ENCODE data around the gene IFT80.

Gene IFT80

DNA sequence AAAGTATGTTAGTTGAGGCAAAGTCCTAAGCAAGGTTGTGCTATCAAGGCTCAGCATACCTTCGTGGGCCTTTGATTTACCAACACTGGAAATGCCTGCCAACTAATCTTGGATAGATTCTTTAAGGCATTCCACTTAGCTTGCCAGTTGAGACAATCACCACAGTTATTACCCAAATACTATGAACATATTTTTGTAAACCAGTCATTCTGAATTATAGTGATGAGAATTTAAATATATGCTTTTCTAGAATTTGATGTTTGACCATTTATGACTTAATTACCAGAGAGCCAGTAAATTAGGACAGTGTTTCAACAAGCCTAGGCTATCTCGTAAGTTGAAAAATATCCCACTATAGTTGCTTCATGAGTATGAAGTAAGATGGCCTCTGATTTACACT lies 35.0 kb upstream of the IFT80 start:
- Histone ChIP-seq H4K20me1 (ENCODE audit: low read depth, low read length) (peaks cover 39% of the 10 kb centered on the region), H3K36me3 (ENCODE audit: low read length) (peaks cover 81% of the 10 kb centered on the region), H3F3A (ENCODE audit: insufficient read depth) (peaks cover 98% of the 10 kb centered on the region), H3K27ac (ENCODE audit: low read depth, low read length) (no peak overlapping the region), H3K4me2 (ENCODE audit: low read depth, low read length, poor library complexity, severe bottlenecking) (no peak overlapping the region), H3K9ac (ENCODE audit: low read length) (no peak overlapping the region), H3K9me2 (replicated peaks; ENCODE audit: insufficient read depth, low read length) (no peaks in the 10 kb centered on the region), H3K27me3 (ENCODE audit: low read length) (no peaks in the 10 kb centered on the region), H3K79me2 (ENCODE audit: insufficient read depth, low read length) (peaks cover 71% of the 10 kb centered on the region), H3K4me3 (ENCODE audit: insufficient read depth, low read length, poor library complexity, severe bottlenecking) (no peak overlapping the region), H3K9me3 (ENCODE audit: insufficient read depth, low read length) (no peaks in the 10 kb centered on the region), H2AFZ (ENCODE audit: low read depth, low read length, severe bottlenecking) (no peak overlapping the region)
- no peak for TF ChIP-seq EZH2phosphoT487 (conservative IDR thresholded peaks at IDR 0.05; ENCODE audit: low read length)
- TF ChIP-seq, protein P1, sequence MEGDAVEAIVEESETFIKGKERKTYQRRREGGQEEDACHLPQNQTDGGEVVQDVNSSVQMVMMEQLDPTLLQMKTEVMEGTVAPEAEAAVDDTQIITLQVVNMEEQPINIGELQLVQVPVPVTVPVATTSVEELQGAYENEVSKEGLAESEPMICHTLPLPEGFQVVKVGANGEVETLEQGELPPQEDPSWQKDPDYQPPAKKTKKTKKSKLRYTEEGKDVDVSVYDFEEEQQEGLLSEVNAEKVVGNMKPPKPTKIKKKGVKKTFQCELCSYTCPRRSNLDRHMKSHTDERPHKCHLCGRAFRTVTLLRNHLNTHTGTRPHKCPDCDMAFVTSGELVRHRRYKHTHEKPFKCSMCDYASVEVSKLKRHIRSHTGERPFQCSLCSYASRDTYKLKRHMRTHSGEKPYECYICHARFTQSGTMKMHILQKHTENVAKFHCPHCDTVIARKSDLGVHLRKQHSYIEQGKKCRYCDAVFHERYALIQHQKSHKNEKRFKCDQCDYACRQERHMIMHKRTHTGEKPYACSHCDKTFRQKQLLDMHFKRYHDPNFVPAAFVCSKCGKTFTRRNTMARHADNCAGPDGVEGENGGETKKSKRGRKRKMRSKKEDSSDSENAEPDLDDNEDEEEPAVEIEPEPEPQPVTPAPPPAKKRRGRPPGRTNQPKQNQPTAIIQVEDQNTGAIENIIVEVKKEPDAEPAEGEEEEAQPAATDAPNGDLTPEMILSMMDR (IDR thresholded peaks at IDR 0.05; ENCODE audit: insufficient read depth, low read length, poor library complexity, severe bottlenecking), result no peak

DNA sequence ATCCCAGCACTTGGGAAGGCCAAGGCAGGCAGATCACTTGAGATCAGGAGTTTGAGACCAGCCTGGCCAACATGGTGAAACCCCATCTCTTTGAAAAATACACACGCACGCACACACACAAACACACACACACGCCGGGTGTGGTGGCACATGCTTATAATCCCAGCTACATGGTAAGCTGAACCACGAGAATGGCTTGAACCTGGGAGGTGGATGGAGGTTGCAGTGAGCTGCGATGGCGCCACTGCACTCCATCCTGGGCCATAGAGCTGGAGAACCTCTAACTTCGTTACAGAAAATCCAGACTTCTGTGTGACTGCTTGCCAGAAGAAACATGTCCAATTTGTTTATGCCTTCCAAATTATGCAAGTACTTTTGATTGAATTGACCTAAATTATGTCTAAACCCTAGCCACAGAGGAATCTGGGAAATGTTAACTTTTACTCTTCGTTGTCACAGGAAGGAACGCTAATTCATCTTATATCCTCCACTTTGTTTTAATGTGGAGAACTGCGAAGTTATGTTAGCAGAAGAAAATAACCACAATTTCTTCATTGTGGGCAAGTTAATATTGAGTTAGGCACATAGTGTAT lies 28.9 kb upstream of the IFT80 start:
- H3F3A ChIP-seq (ENCODE audit: insufficient read depth), result peaks cover 100% of the 10 kb centered on the region
- peaks cover 46% of the 10 kb centered on the region; the same call in 1 of the 2 replicates for H3K79me2 ChIP-seq (ENCODE audit: insufficient read depth, low read length)
- H2AFZ ChIP-seq (ENCODE audit: low read depth, low read length, severe bottlenecking), result no peak overlapping the region
- no peak overlapping the region for H3K9ac ChIP-seq (ENCODE audit: low read length)
- peaks cover 89% of the 10 kb centered on the region for H3K36me3 ChIP-seq (ENCODE audit: low read length)
- H3K9me2 ChIP-seq (replicated peaks; ENCODE audit: insufficient read depth, low read length), result no peaks in the 10 kb centered on the region
- H3K4me3 ChIP-seq (ENCODE audit: insufficient read depth, low read length, poor library complexity, severe bottlenecking), result no peak overlapping the region
- peaks cover 48% of the 10 kb centered on the region for H4K20me1 ChIP-seq (ENCODE audit: low read depth, low read length)
- no peak overlapping the region for H3K27ac ChIP-seq (ENCODE audit: low read depth, low read length)
- H3K4me2 ChIP-seq (ENCODE audit: low read depth, low read length, poor library complexity, severe bottlenecking), result no peak overlapping the region
- H3K9me3 ChIP-seq (ENCODE audit: insufficient read depth, low read length), result no peaks in the 10 kb centered on the region
- TF ChIP-seq, protein P1 (IDR thresholded peaks at IDR 0.05; ENCODE audit: insufficient read depth, low read length, poor library complexity, severe bottlenecking), result no peak
- no peak for TF ChIP-seq EZH2phosphoT487 (conservative IDR thresholded peaks at IDR 0.05; ENCODE audit: low read length)
- H3K27me3 ChIP-seq (ENCODE audit: low read length), result no peaks in the 10 kb centered on the region

DNA sequence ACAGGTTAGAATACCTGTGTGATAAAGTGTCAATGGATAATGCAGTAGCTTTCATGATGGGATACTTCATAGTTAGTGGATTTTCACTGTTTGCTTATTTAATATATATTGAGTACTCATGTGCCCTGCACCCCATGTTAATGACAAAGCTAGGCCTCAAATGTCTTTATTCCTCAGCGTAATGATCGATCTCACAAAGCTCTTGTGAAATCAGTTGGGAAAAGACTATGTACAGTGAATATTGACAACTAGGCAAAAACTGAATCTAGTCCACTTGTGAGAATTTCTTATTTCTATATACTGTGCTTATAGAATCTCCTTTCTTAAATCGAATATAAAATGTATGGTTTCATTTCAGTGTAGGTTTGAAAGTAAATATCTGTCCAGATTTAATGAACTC lies 18.3 kb upstream of the IFT80 start:
- H3K27me3 ChIP-seq (ENCODE audit: low read length), result no peaks in the 10 kb centered on the region
- H3K27ac ChIP-seq (ENCODE audit: low read depth, low read length), result no peak overlapping the region
- peaks cover 67% of the 10 kb centered on the region for H4K20me1 ChIP-seq (ENCODE audit: low read depth, low read length)
- H3K79me2 ChIP-seq (ENCODE audit: insufficient read depth, low read length), result peaks cover 84% of the 10 kb centered on the region
- no peak overlapping the region for H2AFZ ChIP-seq (ENCODE audit: low read depth, low read length, severe bottlenecking)
- no peak overlapping the region for H3K9ac ChIP-seq (ENCODE audit: low read length)
- no peak overlapping the region for H3K4me3 ChIP-seq (ENCODE audit: insufficient read depth, low read length, poor library complexity, severe bottlenecking)
- no peak overlapping the region for H3K4me2 ChIP-seq (ENCODE audit: low read depth, low read length, poor library complexity, severe bottlenecking)
- H3K9me2 ChIP-seq (replicated peaks; ENCODE audit: insufficient read depth, low read length), result no peaks in the 10 kb centered on the region
- H3K9me3 ChIP-seq (ENCODE audit: insufficient read depth, low read length), result no peaks in the 10 kb centered on the region
- peaks cover 91% of the 10 kb centered on the region for H3K36me3 ChIP-seq (ENCODE audit: low read length)
- TF ChIP-seq, protein P1 (IDR thresholded peaks at IDR 0.05; ENCODE audit: insufficient read depth, low read length, poor library complexity, severe bottlenecking), result no peak
- TF ChIP-seq EZH2phosphoT487 (conservative IDR thresholded peaks at IDR 0.05; ENCODE audit: low read length), result no peak
- H3F3A ChIP-seq (ENCODE audit: insufficient read depth), result peaks cover 88% of the 10 kb centered on the region
